Esophagus squamous epithelium (tissue), 5 donors: ENCODE data around the gene ANK2. TPM values are rescaled to one million over a fixed set of nuclear protein-coding genes. Genes with fewer than 3 reads are reported as not detected.

Source experiments
- DNase-seq: peaks from one replicate; lab custom pipeline; 2025; lab: John Stamatoyannopoulos, UW
- H3K27ac ChIP-seq, 4 donors: fragments of 200-600 bp; sonication (generic); one replicate each; pipeline ENCODE4 v1.5.1; 2016 to 2019; ENCODE audit warnings: mild to moderate bottlenecking in 1 of 4
- H3K27me3 ChIP-seq, 4 donors: fragments of 200-600 bp; sonication (generic); 1 replicate in 3 of 4; 2 replicates in 1 of 4; pipeline versions ENCODE4 v1.5.1 to v1.6.0; 2017 to 2021; ENCODE audit warnings: antibody characterized with exemption in 1 of 4
- H3K36me3 ChIP-seq, 3 donors: fragments of 200-600 bp; sonication (generic); one replicate each; pipeline ENCODE4 v1.5.1; 2016 to 2019
- H3K4me1 ChIP-seq, 3 donors: fragments of 200-600 bp; sonication (generic); one replicate each; pipeline ENCODE4 v1.5.1; 2017 to 2019
- H3K4me3 ChIP-seq, 4 donors: fragments of 200-600 bp; sonication (generic); 1 replicate in 3 of 4; 2 replicates in 1 of 4; pipeline ENCODE4 v1.5.1; 2016 to 2019; ENCODE audit warnings: mild to moderate bottlenecking in 2 of 4, moderate library complexity in 1 of 4
- H3K9me3 ChIP-seq, 3 donors: fragments of 200-600 bp; sonication (generic); one replicate each; pipeline ENCODE4 v1.5.1; 2016 to 2019
- POLR2A ChIP-seq, 4 donors: fragments of 450-650 bp; IDR thresholded peaks; one replicate each; pipeline ENCODE4 v1.6.1; 2017; ENCODE audit warnings: antibody characterized with exemption in 4 of 4, mild to moderate bottlenecking in 4 of 4, moderate library complexity in 3 of 4
- WGBS, 2 donors: methylation state at CpG; one replicate each; pipeline ENCODE4 v1.1.5; 2018; 5-methylcytosine and 5-hydroxymethylcytosine counted together
- intact Hi-C: fragments of 100-400 bp; cut with DNase I; formaldehyde crosslinking; loops from one replicate; pipeline ENCODE4 v1.15.0; 2022
- total RNA-seq, 4 donors: library from RNA; depleted of rRNA; stranded (reverse); fragments of >200 nt; gene quantifications; one replicate each; pipeline ENCODE4 v1.1.0, GENCODE V29; 2016
- TF ChIP-seq, protein P1 (sequence below), 6 experiments: fragments of 450-650 bp in 4 of 6; fragments of 200-600 bp in 2 of 6; sonication (generic) in 2 of 6; IDR thresholded peaks; one replicate each; pipeline ENCODE4 v1.5.1; 2016 to 2019; ENCODE audit warnings: antibody characterized with exemption in 6 of 6, mild to moderate bottlenecking in 4 of 6, moderate library complexity in 4 of 6
- donor health status: DM: yes; HTN: yes; CAD: no.

Gene ANK2
- 10 to 100 TPM in 2 of 4 donors, 1 to 10 TPM in 2; 1.4 to 20.8 (median 9.6) TPM for total RNA-seq

DNA sequence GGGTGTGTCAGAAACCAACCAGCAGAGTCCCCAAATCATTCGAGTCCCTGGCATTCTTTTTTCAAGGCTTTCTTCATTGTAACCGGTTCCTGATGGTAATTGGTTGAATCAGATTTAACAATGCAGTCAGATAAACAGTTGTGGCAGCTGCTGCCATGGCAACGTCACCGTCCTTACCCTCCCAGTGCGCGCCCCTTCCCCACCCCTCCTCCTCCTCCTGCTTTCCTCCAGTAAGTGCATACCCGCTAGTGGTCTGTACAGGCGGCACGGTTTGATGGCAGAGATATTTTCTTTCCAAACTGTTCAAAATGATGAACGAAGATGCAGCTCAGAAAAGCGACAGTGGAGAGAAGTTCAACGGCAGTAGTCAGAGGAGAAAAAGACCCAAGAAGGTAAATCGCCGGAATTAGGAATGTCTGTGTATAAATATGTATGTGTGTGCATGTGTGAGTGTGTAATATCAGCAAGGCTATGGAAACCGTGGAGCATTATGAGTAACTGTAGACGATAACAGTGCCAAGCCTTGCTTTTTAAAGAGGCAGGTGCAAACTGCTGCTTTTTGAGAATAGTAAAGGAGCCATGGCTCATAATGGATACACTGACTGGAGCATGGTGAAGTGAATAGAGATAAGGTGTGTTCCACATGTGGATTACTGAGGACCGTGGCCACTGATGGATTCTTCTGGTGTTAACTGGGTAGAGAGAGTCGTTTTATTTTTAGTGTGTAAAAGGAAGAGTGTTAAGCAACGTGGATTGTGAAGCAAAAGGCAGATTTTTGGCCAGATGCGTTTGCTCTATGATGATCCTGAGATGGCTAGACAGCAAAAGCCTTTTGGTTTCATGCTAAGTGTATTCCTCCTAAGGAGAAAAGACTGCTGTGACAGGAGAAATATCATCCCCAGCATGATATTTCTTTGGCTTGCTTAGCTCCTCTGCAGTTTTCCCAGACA is at the start of gene ANK2:
Gene ANK2, plus strand, starts transcription at position 233 of the 950 bp plus-strand sequence. Its CDS starts 76 bp downstream, at position 309.
- Histone ChIP-seq H3K9me3 (no peaks in the 10 kb centered on the region), H3K4me3 (peak within 1 kb of the TSS in 3 of 4 donors; percentile 2 to 30 (median 12)), H3K4me1 (no peaks in the 10 kb centered on the region), H3K27ac (no peak within 1 kb of the TSS), H3K27me3 (no peaks in the 10 kb centered on the region), H3K36me3 (no peaks in the 10 kb centered on the region)
- WGBS, 2 donors, result 11 to 27% methylated on average over 14 to 17 of the region's 20 CpGs
- intact Hi-C loops, result no loop called here
- no peak for TF ChIP-seq POLR2A (IDR thresholded peaks at IDR 0.05)
- TF ChIP-seq, protein P1, sequence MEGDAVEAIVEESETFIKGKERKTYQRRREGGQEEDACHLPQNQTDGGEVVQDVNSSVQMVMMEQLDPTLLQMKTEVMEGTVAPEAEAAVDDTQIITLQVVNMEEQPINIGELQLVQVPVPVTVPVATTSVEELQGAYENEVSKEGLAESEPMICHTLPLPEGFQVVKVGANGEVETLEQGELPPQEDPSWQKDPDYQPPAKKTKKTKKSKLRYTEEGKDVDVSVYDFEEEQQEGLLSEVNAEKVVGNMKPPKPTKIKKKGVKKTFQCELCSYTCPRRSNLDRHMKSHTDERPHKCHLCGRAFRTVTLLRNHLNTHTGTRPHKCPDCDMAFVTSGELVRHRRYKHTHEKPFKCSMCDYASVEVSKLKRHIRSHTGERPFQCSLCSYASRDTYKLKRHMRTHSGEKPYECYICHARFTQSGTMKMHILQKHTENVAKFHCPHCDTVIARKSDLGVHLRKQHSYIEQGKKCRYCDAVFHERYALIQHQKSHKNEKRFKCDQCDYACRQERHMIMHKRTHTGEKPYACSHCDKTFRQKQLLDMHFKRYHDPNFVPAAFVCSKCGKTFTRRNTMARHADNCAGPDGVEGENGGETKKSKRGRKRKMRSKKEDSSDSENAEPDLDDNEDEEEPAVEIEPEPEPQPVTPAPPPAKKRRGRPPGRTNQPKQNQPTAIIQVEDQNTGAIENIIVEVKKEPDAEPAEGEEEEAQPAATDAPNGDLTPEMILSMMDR (IDR thresholded peaks at IDR 0.05), result no peak
- DNase-seq, result no peak

DNA sequence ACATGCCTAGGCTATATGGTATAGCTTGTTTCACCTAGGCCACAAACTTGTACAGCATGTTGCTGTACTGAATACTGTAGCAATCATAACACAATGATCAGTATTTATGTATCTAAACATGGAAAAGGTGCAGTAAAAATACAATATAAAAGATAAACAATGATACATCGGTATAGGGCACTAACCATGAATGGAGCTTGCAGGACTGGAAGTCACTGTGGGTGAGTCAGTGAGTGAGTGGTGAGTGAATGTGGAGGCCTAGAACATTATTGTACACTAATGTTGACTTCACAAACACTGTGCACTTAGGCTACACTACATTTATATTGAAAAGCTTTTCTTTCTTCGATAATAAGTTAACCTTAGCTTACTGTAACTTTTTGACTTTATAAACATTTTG is 45.6 kb upstream of the ANK2 start:
- Histone ChIP-seq H3K9me3 (no peaks in the 10 kb centered on the region), H3K27me3 (no peaks in the 10 kb centered on the region), H3K36me3 (no peaks in the 10 kb centered on the region), H3K4me3 (no peak overlapping the region), H3K4me1 (no peaks in the 10 kb centered on the region), H3K27ac (no peak overlapping the region)
- DNase-seq, result no peak
- 72 to 75% methylated on average over 2 of the region's 2 CpGs for WGBS, 2 donors
- TF ChIP-seq, protein P1 (IDR thresholded peaks at IDR 0.05), result no peak
- intact Hi-C loops, result no loop called here

DNA sequence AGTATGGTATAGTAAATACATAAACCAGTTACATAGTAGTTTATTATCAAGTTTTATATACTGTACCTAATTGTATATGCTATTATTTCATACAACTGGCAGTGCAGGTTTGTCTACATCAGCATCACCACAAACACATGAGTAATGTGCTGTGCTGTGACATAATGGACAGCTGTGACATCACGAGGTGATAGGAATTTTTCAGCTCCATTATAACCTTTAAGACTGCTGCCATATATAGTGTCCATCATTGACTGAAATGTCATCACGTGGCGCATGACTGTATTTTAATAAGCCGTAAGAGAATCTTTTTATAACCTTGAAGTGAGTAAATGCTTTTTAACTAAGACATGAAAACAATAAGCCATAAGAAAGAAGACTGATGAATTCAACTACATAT is 44.8 kb upstream of the ANK2 start:
- H3K9me3 ChIP-seq, result no peaks in the 10 kb centered on the region
- no peaks in the 10 kb centered on the region for H3K36me3 ChIP-seq
- WGBS, 2 donors, result 70 to 82% methylated on average over 4 of the region's 4 CpGs
- no peaks in the 10 kb centered on the region for H3K27me3 ChIP-seq
- H3K27ac ChIP-seq, result no peak overlapping the region
- intact Hi-C loops, result no loop called here
- no peak for DNase-seq
- H3K4me3 ChIP-seq, result no peak overlapping the region
- H3K4me1 ChIP-seq, result no peaks in the 10 kb centered on the region
- TF ChIP-seq, protein P1 (IDR thresholded peaks at IDR 0.05), result no peak
- no peak for TF ChIP-seq POLR2A (IDR thresholded peaks at IDR 0.05)

DNA sequence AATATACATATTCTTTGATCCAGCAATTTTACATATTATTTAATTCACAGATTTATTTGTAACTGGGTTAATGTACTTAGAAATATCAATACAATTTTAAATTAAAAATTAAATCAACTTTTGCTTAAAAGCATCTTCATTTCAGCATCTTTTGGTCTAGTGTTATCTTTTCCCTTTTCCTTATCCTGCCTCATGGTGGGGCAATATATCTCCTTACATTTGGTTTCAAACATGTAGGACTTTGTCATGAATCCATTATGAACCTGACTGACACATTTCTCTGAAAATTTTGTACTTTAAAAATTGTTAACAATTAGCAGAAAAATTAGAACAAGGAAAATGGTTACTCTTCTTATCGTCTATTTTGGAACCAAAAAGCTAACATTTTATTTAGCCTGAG is 42.8 kb upstream of the ANK2 start:
- Histone ChIP-seq H3K4me1 (no peaks in the 10 kb centered on the region), H3K9me3 (no peaks in the 10 kb centered on the region), H3K4me3 (no peak overlapping the region), H3K36me3 (no peaks in the 10 kb centered on the region), H3K27me3 (no peaks in the 10 kb centered on the region), H3K27ac (no peak overlapping the region)
- DNase-seq, result no peak
- no peak for TF ChIP-seq POLR2A (IDR thresholded peaks at IDR 0.05)
- TF ChIP-seq, protein P1 (IDR thresholded peaks at IDR 0.05), result no peak
- WGBS, 2 donors, result 78 to 84% methylated on average over 1 of the region's 1 CpG
- intact Hi-C loops, result no loop called here

DNA sequence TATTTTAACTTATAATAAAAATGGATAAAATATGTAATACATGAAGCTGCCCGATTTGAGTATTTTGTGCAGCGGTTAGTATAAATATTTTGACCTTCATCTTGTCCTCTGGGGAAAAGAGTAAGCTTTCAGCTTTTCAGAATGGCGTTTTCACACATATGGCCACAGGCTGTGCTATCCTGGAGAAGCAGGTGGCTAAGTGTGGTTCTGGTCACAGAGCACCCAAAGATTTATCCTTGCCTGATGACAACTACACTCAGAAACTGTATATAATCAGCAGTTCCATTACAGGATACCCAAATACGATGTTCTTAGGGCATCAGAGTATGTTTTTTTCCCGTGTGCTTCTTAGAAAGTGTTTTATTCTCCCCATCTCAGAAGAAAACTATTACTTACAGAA is 42.3 kb upstream of the ANK2 start:
- 63 to 66% methylated on average over 5 of the region's 5 CpGs for WGBS, 2 donors
- no peak overlapping the region for H3K4me3 ChIP-seq
- no peaks in the 10 kb centered on the region for H3K36me3 ChIP-seq
- no peak for DNase-seq
- intact Hi-C loops, result no loop called here
- H3K9me3 ChIP-seq, result no peaks in the 10 kb centered on the region
- TF ChIP-seq POLR2A (IDR thresholded peaks at IDR 0.05), result no peak
- TF ChIP-seq, protein P1 (IDR thresholded peaks at IDR 0.05), result no peak
- no peak overlapping the region for H3K27ac ChIP-seq
- no peaks in the 10 kb centered on the region for H3K27me3 ChIP-seq
- no peaks in the 10 kb centered on the region for H3K4me1 ChIP-seq
